GM18870 (cell line): ENCODE results near the gene SORBS1.
A peak's percentile ranks its signal among the peaks of the same experiment; 100 is the strongest.

Source experiments
- ATAC-seq: cut with Tn5 transposase; IDR thresholded peaks from one replicate; pipeline ENCODE4 v1.9.1; 2021; ENCODE audit warnings: moderate library complexity; ENCODE audit not compliant: unreplicated experiment

Gene SORBS1

DNA sequence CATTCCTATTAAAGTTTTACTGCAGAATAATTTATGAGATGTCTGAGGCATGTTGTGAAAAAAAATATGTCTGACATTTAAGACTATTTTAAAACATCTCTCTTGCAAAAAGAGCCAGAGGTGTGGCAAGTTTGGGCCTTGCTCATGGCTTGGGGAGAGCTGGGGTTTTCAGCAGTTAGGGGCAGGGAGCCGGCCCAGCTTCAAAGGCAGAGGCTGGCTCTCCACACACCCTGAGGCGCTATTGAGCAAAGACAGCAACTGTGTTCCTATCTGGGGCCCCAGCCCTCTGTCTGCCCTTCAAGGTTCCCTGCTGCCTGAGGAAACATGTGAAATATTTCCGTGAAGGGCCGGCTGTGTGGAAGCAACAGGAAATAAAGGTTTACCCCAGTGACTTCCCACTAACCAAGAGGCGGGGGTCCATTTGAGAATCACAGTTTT lies 94.0 kb downstream of the SORBS1 start:
- ATAC-seq = no peak

- no peak for ATAC-seq
Observed at GRCh38 chr10:95466436-95466835, 94.7 kb downstream of the SORBS1 start.

GRCh38 chr10:95464280-95464679 lies 96.9 kb downstream of the SORBS1 start:
- no peak for ATAC-seq

- no peak for ATAC-seq
Observed at GRCh38 chr10:95462740-95463667, 98.2 kb downstream of the SORBS1 start.

DNA sequence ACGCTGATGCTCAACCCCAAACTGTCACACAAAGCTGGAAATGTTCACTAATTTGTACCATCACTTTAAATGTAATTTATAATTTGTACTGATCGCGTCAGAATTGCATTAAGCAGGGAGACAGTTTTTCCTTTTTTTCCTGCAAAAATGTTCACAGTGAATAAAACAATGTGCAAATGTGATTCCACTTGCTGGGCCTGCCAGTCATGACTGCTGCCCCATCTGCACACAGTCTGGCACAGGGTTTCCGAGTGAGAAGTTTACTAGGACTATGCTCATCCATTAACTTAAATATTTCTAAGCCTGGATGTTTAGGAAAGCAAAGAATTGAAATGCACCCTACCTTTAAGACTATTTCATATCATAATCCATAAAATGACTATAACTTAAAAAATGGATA lies 99.6 kb downstream of the SORBS1 start:
- ATAC-seq = no peak

GRCh38 chr10:95459446-95460045 lies 101.6 kb downstream of the SORBS1 start:
- ATAC-seq = no peak

DNA sequence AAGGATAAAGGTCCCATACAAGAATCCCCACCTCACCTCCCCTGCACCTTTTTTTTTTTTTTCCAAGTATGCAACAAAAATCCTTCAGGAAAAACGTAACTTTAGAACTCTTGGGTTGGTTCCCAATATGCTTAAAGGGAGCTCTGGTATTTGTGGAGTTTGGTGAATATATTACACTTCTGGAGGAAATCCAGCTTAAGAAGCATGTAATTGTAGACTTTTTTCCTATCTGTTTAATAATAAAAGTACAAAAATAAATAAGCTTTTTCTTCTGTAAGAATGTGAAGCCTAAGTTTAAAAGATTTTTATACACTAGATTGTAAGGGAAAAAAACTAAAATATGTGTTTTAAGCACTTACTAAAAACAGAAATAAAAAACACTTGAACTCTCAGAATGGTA lies 102.3 kb downstream of the SORBS1 start:
- ATAC-seq = no peak

DNA sequence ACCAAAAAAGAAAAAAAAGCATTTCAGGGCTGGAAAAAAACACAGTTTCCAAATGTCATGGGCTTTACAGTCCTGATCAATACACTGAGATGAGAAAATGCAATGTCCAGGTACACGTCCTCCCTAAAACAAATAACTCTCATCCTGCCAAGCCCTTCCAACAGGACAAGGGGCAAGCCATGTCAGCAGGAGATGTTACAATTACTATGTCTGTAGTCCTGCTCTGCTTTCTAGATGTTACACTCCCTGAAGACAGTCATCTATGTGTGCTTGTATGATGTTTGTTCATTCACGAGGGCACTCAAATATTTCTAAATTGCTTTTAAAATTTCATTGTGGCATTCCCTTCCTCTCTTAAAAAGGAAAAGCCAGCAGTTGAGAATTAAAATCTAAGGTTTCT lies 103.2 kb downstream of the SORBS1 start:
- no peak for ATAC-seq

DNA sequence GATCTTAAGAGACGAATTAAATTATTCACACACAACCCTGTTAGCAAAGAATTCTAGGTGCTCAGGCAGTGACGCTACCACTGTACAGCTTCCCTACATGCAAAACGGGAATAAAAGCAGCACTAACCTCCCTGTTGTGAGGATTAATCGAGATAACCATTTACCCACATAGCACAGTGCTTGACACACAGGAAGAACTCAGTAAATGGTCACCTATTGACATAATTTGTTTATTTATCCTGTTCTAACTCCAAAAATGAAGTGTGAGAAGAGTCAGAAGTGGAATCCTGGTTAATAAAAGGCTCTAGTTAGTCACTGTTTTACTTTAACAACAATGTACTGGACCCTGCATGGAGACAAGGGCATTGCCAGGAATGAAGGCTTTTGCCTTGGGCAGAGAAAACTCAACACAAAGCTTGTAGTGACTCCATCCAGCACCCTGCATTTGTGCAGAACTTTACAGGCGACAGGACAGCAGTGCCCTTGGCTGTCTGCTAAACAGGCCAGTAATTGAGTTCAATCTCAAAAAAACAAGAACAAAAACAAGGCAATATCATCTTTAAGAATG lies 103.8 kb downstream of the SORBS1 start:
- ATAC-seq = no peak

GRCh38 chr10:95456516-95456915 lies 104.7 kb downstream of the SORBS1 start:
- ATAC-seq = no peak

DNA sequence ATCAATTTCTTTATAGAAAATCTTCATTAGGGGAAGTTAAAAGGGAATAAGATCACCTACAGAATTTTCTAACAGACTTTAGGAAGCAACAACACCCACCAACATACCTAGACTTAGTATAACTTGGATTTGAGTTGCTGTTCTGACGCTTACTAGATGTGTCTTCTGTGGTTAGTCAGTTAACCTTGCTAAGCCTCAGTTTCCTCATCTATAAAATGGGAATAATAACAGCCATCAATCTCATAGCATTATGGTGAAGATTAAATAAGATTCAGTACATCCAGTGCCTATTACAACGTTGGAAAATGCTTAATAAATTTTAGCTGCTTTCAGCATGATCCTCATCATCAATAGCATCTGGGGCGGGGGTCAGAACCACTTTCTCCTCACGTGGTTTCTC lies 106.2 kb downstream of the SORBS1 start:
- no peak for ATAC-seq

DNA sequence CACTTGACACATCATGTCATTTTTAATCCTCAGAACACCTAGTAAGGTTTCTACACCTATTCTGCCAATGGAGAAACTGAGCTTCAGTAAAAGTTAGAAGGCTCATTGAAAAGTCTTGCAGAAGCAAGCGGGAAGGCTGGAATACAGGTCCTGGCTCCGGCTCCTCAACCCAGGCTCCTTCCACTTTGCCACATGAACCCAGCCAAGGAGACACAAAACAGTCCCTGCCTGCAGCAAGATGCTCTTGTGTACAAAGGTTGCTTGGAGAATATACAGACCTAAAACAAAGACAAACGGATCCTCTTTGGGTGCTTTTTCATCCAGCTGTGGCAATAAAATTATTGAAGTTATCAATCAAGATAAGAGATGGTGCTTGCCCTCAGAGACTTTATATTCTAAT lies 106.8 kb downstream of the SORBS1 start:
- no peak for ATAC-seq

GRCh38 chr10:95451568-95452524 lies 109.3 kb downstream of the SORBS1 start:
- ATAC-seq = no peak

DNA sequence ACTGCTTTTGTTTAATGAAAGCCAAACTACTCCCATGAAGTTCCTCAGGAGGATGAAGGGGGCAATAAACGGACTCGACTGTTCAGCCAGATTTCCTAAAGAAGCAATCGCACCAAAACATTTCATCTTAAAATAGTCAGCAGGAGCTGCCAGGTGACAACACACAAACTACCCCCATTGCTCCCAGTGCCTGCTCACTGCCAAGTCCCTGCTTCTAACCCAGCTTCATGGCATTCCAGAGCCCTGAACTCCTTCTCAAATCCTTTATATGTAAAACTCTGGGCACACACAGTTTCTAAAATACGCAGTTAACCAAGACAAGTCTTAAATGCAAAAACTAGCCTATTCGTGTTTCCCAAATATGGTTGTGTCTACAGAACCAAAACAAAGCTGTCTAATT lies 110.0 kb downstream of the SORBS1 start:
- no peak for ATAC-seq

- no peak for ATAC-seq
Observed at GRCh38 chr10:95450188-95450587, 111.0 kb downstream of the SORBS1 start.

GRCh38 chr10:95447685-95448084 lies 113.5 kb downstream of the SORBS1 start:
- ATAC-seq = no peak

GRCh38 chr10:95445837-95446486 lies 115.2 kb downstream of the SORBS1 start:
- ATAC-seq = peak; percentile 40

- no peak for ATAC-seq
Observed at GRCh38 chr10:95445223-95445836, 115.8 kb downstream of the SORBS1 start.

DNA sequence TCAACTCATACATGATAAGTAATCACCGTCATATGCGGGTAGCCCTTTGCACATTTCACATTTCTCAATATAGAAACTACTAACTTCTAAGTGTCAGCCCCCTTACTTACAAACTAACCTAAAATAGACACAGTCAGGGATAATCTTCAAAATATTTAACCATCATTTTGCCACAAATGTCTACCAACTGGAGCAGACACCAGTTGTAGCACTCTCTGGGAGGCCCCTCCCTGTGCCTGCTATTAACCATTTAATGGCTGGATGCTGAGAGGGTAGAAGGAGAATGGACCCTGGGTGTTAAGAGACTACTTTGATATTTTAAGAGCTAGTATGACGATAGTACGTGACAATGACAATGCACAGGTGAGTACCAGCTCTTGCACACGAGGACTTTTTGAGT lies 116.4 kb downstream of the SORBS1 start:
- no peak for ATAC-seq

DNA sequence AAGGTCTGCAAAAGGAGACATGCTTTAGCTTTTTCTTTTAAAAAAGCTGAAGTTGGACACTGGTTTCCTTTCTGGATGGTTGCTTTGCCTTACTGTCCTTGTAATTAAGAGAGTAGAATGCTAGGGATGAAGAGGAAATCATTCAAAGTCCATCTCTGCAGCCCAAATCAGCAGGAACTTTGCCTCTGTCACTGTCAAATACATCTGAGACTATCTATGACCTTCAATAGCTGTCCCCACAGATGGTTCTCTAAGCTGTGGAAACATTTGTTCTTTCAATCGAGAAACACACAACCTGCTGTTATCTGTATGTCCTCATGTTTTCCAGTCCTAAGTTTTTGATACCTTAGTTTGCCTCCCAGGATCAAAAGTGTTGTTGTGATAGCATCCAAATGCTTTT lies 117.5 kb downstream of the SORBS1 start:
- no peak for ATAC-seq
